OCI-LY7 (cell line): ENCODE results near the gene URM1. TPM values are rescaled to one million over a fixed set of nuclear protein-coding genes. Genes with fewer than 3 reads are reported as not detected.
"Not testable (repeated sequence)": the region's sequence is repeated elsewhere in the genome, so short reads cannot be mapped to it uniquely, and the experiment has no call there.

Experiments
- BruUV-seq: library from RNA; stranded (reverse); fragments of 400-500 nt; replicated peaks from 2 replicates; lab custom pipeline; 2021; lab: Mats Ljungman, UMichigan
- CTCF ChIA-PET: fragments of 300-600 bp; sonication (Branson Sonifier 250); formaldehyde crosslinking; loops from one replicate; lab custom pipeline; 2022; ENCODE audit warnings: antibody characterized with exemption; ENCODE audit not compliant: unreplicated experiment; lab: Charles Lee
- POLR2A ChIA-PET: fragments of 300-600 bp; sonication (Branson Sonifier 250); formaldehyde crosslinking; loops from one replicate; lab custom pipeline; 2022; ENCODE audit warnings: antibody characterized with exemption; lab: Charles Lee
- DNase-seq: peaks from one replicate; pipeline ENCODE4 v3.0.0-alpha.2; 2015; ENCODE audit warnings: low spot score
- H2AFZ ChIP-seq: fragments of 200-600 bp; sonication (generic), shearing (Covaris generic); 2 replicates; pipeline ENCODE4 v1.6.1; 2014; ENCODE audit warnings: mild to moderate bottlenecking, antibody characterized with exemption, low read length, moderate library complexity
- H3K27ac ChIP-seq: fragments of 200-600 bp; sonication (generic); 2 replicates; pipeline ENCODE4 v1.5.1; 2014; ENCODE audit warnings: mixed run types, low read depth, mild to moderate bottlenecking, moderate library complexity, low read length, inconsistent platforms; ENCODE audit not compliant: poor library complexity, severe bottlenecking
- H3K36me3 ChIP-seq: fragments of 200-600 bp; sonication (generic); 2 replicates; pipeline ENCODE4 v1.6.1; 2014; ENCODE audit warnings: mild to moderate bottlenecking, antibody characterized with exemption, low read length, moderate library complexity, mixed read lengths; ENCODE audit not compliant: insufficient read depth
- H3K4me1 ChIP-seq: fragments of 200-600 bp; sonication (generic); 2 replicates; pipeline ENCODE4 v1.5.1; 2014; ENCODE audit warnings: mild to moderate bottlenecking, low read length; ENCODE audit not compliant: insufficient read depth, poor library complexity, severe bottlenecking
- H3K4me2 ChIP-seq: fragments of 200-600 bp; sonication (generic); 2 replicates; pipeline ENCODE4 v1.6.1; 2014; ENCODE audit warnings: mild to moderate bottlenecking, low read length
- H3K4me3 ChIP-seq: fragments of 200-600 bp; sonication (generic); 2 replicates; pipeline ENCODE4 v1.5.1; 2014; ENCODE audit warnings: mild to moderate bottlenecking, low read depth, low read length; ENCODE audit not compliant: poor library complexity, severe bottlenecking
- H3K79me2 ChIP-seq: fragments of 200-600 bp; sonication (generic); 2 replicates; pipeline ENCODE4 v1.6.1; 2016; ENCODE audit warnings: low read depth, mild to moderate bottlenecking, low read length, moderate library complexity, mixed read lengths; ENCODE audit not compliant: insufficient read depth
- H3K9me2 ChIP-seq: fragments of 200-600 bp; sonication (generic); 2 replicates; pipeline ENCODE4 v1.6.1; 2016; ENCODE audit warnings: mild to moderate bottlenecking, low read length, mixed read lengths; ENCODE audit not compliant: insufficient read depth
- H3K9me3 ChIP-seq: fragments of 200-600 bp; sonication (generic); 2 replicates; pipeline ENCODE4 v1.6.1; 2014; ENCODE audit warnings: mild to moderate bottlenecking, mixed run types, low read length, mixed read lengths
- H4K20me1 ChIP-seq: fragments of 200-600 bp; sonication (generic); 2 replicates; pipeline ENCODE4 v1.6.1; 2014; ENCODE audit warnings: mild to moderate bottlenecking, antibody characterized with exemption, low read length, moderate library complexity, mixed read lengths; ENCODE audit not compliant: insufficient read depth
- EZH2phosphoT487 ChIP-seq: fragments of 200-600 bp; sonication (generic); IDR thresholded peaks from 2 replicates; pipeline ENCODE4 v1.6.1; 2018; ENCODE audit warnings: low read depth, borderline replicate concordance, mild to moderate bottlenecking, mixed run types, antibody characterized with exemption, low read length, moderate library complexity, mixed read lengths
- intact Hi-C: fragments of 100-400 bp; cut with micrococcal nuclease; formaldehyde crosslinking; loops from one replicate; pipeline ENCODE4 v1.10.0; 2022; ENCODE audit not compliant: unreplicated experiment
- total RNA-seq, 2 experiments: library from RNA; depleted of rRNA in 1 of 2; stranded (reverse); fragments of >200 nt in 1 of 2; shearing (Covaris generic) in 1 of 2; gene quantifications; 2 replicates each; pipeline ENCODE4 v1.2.3, GENCODE V29; 2014 to 2022
- TF ChIP-seq, protein P1 (sequence below): fragments of 200-600 bp; sonication (generic); conservative IDR thresholded peaks from 2 replicates; pipeline ENCODE4 v1.5.1; 2014; ENCODE audit warnings: mild to moderate bottlenecking, antibody characterized with exemption, low read length, moderate library complexity, mixed read lengths

Gene URM1
- total RNA-seq, 2 experiments from 2014 or later = 58.5 to 60.8 TPM

DNA sequence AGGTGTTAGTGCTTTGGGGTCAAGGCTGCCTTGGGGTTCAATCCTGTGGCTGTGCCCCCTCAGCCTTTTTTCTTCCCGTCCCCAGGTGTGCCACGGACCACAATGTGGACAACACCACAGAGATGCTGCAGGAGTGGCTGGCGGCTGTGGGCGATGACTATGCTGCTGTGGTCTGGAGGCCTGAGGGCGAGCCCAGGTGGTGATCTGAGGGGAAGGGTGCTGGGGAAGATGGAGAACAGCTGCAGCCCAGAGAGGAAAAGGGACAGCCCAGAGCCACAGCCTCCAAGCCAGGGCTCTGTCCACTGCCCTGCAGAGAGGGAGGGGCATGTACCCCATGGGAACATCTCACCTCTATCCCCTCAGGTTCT, 51.6 kb downstream of the URM1 start:
- Histone ChIP-seq H3K4me2 (no peak overlapping the region), H3K4me3 (no peak overlapping the region), H3K9me3 (no peaks in the 10 kb centered on the region), H3K4me1 (peaks cover 8% of the 10 kb centered on the region), H2AFZ (no peak overlapping the region), H3K79me2 (no peaks in the 10 kb centered on the region), H4K20me1 (no peaks in the 10 kb centered on the region), H3K27ac (no peak overlapping the region), H3K36me3 (no peaks in the 10 kb centered on the region), H3K9me2 (no peaks in the 10 kb centered on the region)
- TF ChIP-seq EZH2phosphoT487 = no peak
- CTCF ChIA-PET = no interaction called here
- no TSS peak for BruUV-seq
- POLR2A ChIA-PET = no interaction called here
- DNase-seq = no peak
- intact Hi-C loops = no loop called here

DNA sequence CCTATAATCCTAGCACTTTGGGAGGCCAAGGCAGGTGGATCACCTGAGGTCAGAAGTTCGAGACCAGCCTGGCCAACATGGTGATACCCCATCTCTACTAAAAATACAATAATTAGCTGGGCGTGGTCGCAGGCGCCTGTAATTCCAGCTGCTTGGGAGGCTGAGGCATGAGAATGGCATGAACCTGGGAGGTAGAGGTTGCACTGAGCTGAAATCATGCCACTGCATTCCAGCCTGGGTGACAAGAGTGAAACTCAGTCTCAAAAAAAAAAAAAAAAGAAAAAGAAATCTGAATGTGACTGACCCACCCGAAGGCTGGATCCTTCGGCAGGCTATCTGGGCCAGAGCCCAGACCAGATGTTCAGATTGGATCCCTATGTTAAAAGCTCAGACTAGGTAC, 52.2 kb downstream of the URM1 start:
- POLR2A ChIA-PET, CTCF ChIA-PET, BruUV-seq, H3K27ac ChIP-seq, H2AFZ ChIP-seq, H3K36me3 ChIP-seq, H4K20me1 ChIP-seq, DNase-seq, H3K9me2 ChIP-seq, H3K79me2 ChIP-seq, H3K4me3 ChIP-seq, intact Hi-C loops, H3K4me1 ChIP-seq, H3K4me2 ChIP-seq, H3K9me3 ChIP-seq: not testable (repeated sequence)

DNA sequence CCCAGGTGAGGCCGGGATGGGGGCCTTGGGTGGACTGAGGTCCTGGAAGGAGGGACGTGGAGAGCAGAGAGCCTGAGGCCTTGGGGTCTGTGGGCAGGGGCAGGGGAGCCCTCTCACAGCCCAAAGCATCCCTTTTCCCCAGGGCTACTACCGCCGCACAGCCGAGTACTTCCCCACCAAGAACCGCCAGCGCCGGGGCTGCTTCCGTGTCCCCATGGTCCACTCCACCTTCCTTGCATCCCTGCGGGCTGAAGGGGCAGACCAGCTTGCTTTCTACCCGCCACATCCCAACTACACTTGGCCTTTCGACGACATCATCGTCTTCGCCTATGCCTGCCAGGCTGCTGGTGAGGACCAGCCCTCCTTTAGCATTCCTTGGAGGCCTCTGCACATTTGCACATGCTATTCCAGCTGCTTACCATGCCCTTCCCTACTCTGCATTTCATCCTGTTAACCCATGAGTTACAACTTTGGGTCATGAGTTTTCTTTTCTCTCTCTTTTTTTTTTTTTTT, 53.1 kb downstream of the URM1 start:
- no peaks in the 10 kb centered on the region for H3K36me3 ChIP-seq
- intact Hi-C loops = no loop called here
- no peaks in the 10 kb centered on the region for H3K79me2 ChIP-seq
- H2AFZ ChIP-seq = no peak overlapping the region
- peaks cover 8% of the 10 kb centered on the region for H3K4me1 ChIP-seq
- no peak overlapping the region for H3K4me2 ChIP-seq
- no peaks in the 10 kb centered on the region for H4K20me1 ChIP-seq
- no peaks in the 10 kb centered on the region for H3K9me3 ChIP-seq
- ChIA-PET POLR2A (no interaction called here), CTCF (no interaction called here)
- no peaks in the 10 kb centered on the region for H3K9me2 ChIP-seq
- TF ChIP-seq EZH2phosphoT487 = no peak
- TF ChIP-seq, protein P1, sequence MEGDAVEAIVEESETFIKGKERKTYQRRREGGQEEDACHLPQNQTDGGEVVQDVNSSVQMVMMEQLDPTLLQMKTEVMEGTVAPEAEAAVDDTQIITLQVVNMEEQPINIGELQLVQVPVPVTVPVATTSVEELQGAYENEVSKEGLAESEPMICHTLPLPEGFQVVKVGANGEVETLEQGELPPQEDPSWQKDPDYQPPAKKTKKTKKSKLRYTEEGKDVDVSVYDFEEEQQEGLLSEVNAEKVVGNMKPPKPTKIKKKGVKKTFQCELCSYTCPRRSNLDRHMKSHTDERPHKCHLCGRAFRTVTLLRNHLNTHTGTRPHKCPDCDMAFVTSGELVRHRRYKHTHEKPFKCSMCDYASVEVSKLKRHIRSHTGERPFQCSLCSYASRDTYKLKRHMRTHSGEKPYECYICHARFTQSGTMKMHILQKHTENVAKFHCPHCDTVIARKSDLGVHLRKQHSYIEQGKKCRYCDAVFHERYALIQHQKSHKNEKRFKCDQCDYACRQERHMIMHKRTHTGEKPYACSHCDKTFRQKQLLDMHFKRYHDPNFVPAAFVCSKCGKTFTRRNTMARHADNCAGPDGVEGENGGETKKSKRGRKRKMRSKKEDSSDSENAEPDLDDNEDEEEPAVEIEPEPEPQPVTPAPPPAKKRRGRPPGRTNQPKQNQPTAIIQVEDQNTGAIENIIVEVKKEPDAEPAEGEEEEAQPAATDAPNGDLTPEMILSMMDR = no peak
- H3K27ac ChIP-seq = no peak overlapping the region
- no peak for DNase-seq
- no peak overlapping the region for H3K4me3 ChIP-seq
- no TSS peak for BruUV-seq
